Activated CD8-positive, alpha-beta memory T cell treated with anti-CD3 and anti-CD28 coated beads for 24 hours (primary cell): ENCODE results near the gene SGCA.
A peak's percentile ranks its signal among the peaks of the same experiment; 100 is the strongest.

ENCODE experiments used
- DNase-seq: peaks from one replicate; pipeline ENCODE4 v3.0.0-alpha.2; 2020

The SGCA gene

GRCh38 chr17:50167371-50167770 lies 1.6 kb downstream of the SGCA start:
- DNase-seq, result no peak

- DNase-seq, result no peak
Measured at GRCh38 chr17:50168319-50168718, 2.5 kb downstream of the SGCA start.

- DNase-seq, result peak; percentile 87
Measured at GRCh38 chr17:50169121-50169764, 3.4 kb downstream of the SGCA start.

GRCh38 chr17:50169881-50170459 lies 4.2 kb downstream of the SGCA start:
- DNase-seq, result no peak

- DNase-seq, result no peak
Measured at GRCh38 chr17:50170662-50171370, 5.0 kb downstream of the SGCA start.

- DNase-seq, result no peak
Measured at GRCh38 chr17:50171371-50172071, 5.7 kb downstream of the SGCA start.

- no peak for DNase-seq
Measured at GRCh38 chr17:50172130-50172529, 6.3 kb downstream of the SGCA start.

- DNase-seq, result no peak
Measured at GRCh38 chr17:50172936-50173334, 7.1 kb downstream of the SGCA start.

- DNase-seq, result no peak
Measured at GRCh38 chr17:50173335-50173941, 7.6 kb downstream of the SGCA start.

- no peak for DNase-seq
Measured at GRCh38 chr17:50174444-50174843, 8.6 kb downstream of the SGCA start.

- no peak for DNase-seq
Measured at GRCh38 chr17:50175035-50175807, 9.4 kb downstream of the SGCA start.

GRCh38 chr17:50176559-50177357 lies 11.0 kb downstream of the SGCA start:
- no peak for DNase-seq

GRCh38 chr17:50177476-50177875 lies 11.7 kb downstream of the SGCA start:
- DNase-seq, result no peak

- peak; percentile 77 for DNase-seq
Measured at GRCh38 chr17:50177983-50178834, 12.4 kb downstream of the SGCA start.

GRCh38 chr17:50180111-50180510 lies 14.3 kb downstream of the SGCA start:
- no peak for DNase-seq

GRCh38 chr17:50180620-50181019 lies 14.8 kb downstream of the SGCA start:
- DNase-seq, result no peak

GRCh38 chr17:50181144-50181543 lies 15.3 kb downstream of the SGCA start:
- DNase-seq, result no peak

- DNase-seq, result no peak
Measured at GRCh38 chr17:50181591-50182560, 16.1 kb downstream of the SGCA start.

- no peak for DNase-seq
Measured at GRCh38 chr17:50182783-50183420, 17.1 kb downstream of the SGCA start.
